Stomach (tissue), 4 donors: ENCODE results near the gene UGT1A7.

Experiments used
- POLR2A ChIP-seq, 4 donors: fragments of 450-650 bp; IDR thresholded peaks; one replicate each; pipeline ENCODE4 v1.6.1; 2016; ENCODE audit warnings: antibody characterized with exemption in 4 of 4, control low read depth in 2 of 4, mild to moderate bottlenecking in 1 of 4, moderate library complexity in 1 of 4
- POLR2AphosphoS5 ChIP-seq, 3 donors: sonication (generic); formaldehyde crosslinking; IDR thresholded peaks; one replicate each; pipeline ENCODE4 v1.6.1; 2016; ENCODE audit warnings: antibody characterized with exemption in 3 of 3
- TF ChIP-seq, protein P1 (sequence below), 7 experiments: fragments of 450-650 bp in 4 of 7; fragments of 200-600 bp in 3 of 7; sonication (generic) in 3 of 7; IDR thresholded peaks; one replicate each; pipeline ENCODE4 v1.5.1; 2016 to 2019; ENCODE audit warnings: antibody characterized with exemption in 7 of 7, control low read depth in 2 of 7, mild to moderate bottlenecking in 1 of 7

DNA sequence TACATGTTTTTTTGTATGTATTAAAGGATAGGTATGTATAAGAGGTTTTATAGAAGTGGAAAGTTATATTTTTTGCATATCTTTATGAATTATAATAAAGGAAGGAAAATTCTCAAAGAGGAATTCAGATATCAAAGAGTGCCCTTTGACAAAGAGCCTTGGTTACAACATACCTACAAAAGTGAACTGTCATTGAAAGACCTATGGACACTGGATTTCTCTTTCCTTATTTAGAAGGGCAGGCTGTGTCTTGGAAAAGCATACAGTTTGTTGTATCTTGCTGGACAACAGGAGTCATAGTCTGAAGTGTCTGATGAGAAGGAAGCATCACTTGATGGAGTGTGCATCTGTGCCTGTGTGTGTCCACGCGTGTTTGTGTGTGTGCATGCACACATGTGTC, 30.3 kb upstream of the UGT1A7 start:
- TF ChIP-seq POLR2AphosphoS5 (IDR thresholded peaks at IDR 0.05), result no peak
- TF ChIP-seq, protein P1, sequence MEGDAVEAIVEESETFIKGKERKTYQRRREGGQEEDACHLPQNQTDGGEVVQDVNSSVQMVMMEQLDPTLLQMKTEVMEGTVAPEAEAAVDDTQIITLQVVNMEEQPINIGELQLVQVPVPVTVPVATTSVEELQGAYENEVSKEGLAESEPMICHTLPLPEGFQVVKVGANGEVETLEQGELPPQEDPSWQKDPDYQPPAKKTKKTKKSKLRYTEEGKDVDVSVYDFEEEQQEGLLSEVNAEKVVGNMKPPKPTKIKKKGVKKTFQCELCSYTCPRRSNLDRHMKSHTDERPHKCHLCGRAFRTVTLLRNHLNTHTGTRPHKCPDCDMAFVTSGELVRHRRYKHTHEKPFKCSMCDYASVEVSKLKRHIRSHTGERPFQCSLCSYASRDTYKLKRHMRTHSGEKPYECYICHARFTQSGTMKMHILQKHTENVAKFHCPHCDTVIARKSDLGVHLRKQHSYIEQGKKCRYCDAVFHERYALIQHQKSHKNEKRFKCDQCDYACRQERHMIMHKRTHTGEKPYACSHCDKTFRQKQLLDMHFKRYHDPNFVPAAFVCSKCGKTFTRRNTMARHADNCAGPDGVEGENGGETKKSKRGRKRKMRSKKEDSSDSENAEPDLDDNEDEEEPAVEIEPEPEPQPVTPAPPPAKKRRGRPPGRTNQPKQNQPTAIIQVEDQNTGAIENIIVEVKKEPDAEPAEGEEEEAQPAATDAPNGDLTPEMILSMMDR (IDR thresholded peaks at IDR 0.05), result no peak
- TF ChIP-seq POLR2A (IDR thresholded peaks at IDR 0.05), result no peak
